ENCODE measurements around the gene SLC22A16. TPM values are rescaled to one million over a fixed set of nuclear protein-coding genes. Genes with fewer than 3 reads are reported as not detected.

Gene SLC22A16
- polyA plus RNA-seq, 1 donor (not counting 4 experiments of a cell fraction or from before 2014, with no cell fraction given), result not detected

DNA sequence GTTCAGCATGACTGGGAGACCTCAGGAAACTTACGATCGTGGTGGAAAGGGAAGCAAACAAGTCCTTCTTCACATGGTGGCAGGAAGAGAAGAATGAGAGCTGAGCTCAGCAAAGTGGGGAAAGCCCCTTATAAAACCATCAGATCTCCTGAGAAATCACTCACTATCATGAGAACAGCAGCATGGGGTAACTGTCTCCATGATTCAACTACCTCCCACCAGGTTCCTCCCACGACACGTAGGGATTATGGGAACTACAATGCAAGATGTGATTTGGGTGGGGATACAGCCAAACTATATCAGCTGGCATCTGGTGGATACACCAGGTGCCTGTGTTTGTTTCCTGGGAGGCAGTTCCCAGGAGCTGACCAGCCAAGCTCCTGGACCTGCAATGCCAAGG is 65.9 kb downstream of the SLC22A16 start:
- Histone ChIP-seq H3K36me3 (ENCODE audit: control insufficient read depth in 2 of 2, extremely low read depth in 1 of 2, insufficient read depth in 2 of 2, low read length in 2 of 2) (no peaks in the 10 kb centered on the region), H3K4me3 (ENCODE audit: control insufficient read depth in 2 of 3, extremely low read depth in 1 of 3, insufficient read depth in 2 of 3, low read depth in 1 of 3, low read length in 3 of 3) (no peak overlapping the region), H3K4me2 (ENCODE audit: control insufficient read depth, extremely low read depth, insufficient read depth, low read depth, low read length) (no peak overlapping the region), H3K9me3 (ENCODE audit: control insufficient read depth, low read depth, low read length) (no peaks in the 10 kb centered on the region), H3K9ac (ENCODE audit: control insufficient read depth, extremely low read depth, insufficient read depth, low read length) (no peak overlapping the region), H4K20me1 (ENCODE audit: control insufficient read depth, extremely low read depth, insufficient read depth, low read length) (no peaks in the 10 kb centered on the region), H3K27me3 (ENCODE audit: control insufficient read depth, extremely low read depth, insufficient read depth, low read length) (peaks cover 7% of the 10 kb centered on the region), H3K79me2 (ENCODE audit: control insufficient read depth, insufficient read depth, low read length) (no peaks in the 10 kb centered on the region), H3K4me1 (ENCODE audit: control insufficient read depth, extremely low read depth, insufficient read depth, low read length) (no peaks in the 10 kb centered on the region), H3K9me1 (ENCODE audit: control insufficient read depth, extremely low read depth, insufficient read depth, low read length) (no peaks in the 10 kb centered on the region), H3K27ac (ENCODE audit: control insufficient read depth, insufficient read depth, low read length) (no peak overlapping the region), H2AFZ (ENCODE audit: control insufficient read depth, low read length) (no peak overlapping the region)
- no peak for DNase-seq (ENCODE audit: low read depth, low spot score)
- dilution Hi-C loops (cut with MboI; ENCODE audit: extremely low pct_ligation_motif_present, low sequenced_read_pairs), result no loop called here
- FAIRE-seq, result no peak
- TF ChIP-seq EZH2 (IDR thresholded peaks at IDR 0.05; ENCODE audit: low read length), result no peak
- TF ChIP-seq, protein P1, sequence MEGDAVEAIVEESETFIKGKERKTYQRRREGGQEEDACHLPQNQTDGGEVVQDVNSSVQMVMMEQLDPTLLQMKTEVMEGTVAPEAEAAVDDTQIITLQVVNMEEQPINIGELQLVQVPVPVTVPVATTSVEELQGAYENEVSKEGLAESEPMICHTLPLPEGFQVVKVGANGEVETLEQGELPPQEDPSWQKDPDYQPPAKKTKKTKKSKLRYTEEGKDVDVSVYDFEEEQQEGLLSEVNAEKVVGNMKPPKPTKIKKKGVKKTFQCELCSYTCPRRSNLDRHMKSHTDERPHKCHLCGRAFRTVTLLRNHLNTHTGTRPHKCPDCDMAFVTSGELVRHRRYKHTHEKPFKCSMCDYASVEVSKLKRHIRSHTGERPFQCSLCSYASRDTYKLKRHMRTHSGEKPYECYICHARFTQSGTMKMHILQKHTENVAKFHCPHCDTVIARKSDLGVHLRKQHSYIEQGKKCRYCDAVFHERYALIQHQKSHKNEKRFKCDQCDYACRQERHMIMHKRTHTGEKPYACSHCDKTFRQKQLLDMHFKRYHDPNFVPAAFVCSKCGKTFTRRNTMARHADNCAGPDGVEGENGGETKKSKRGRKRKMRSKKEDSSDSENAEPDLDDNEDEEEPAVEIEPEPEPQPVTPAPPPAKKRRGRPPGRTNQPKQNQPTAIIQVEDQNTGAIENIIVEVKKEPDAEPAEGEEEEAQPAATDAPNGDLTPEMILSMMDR (optimal IDR thresholded peaks at IDR 0.05 in 1 of 3, IDR thresholded peaks at IDR 0.05 in 1 of 3, conservative IDR thresholded peaks at IDR 0.05 in 1 of 3; ENCODE audit: extremely low read depth in 1 of 3, insufficient read depth in 2 of 3, low read length in 3 of 3), result no peak

DNA sequence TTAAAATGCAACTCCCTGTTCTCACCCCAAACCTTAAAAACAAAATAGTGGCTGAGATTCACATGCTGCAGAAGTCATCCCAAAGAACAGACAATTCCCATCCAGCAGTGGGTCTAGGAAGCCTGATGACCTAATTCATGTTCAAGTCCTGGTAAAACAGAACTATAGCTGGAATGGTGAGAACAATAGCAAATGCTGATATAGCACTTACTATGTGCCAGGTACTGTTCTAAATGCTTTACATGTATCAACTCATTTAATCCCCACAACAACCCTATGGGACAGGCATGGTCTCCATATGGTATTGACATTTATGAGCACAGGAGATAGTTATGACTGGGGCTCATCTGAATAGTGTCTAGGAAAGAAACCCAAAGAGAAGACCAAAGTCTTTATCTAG is 66.6 kb downstream of the SLC22A16 start:
- no peak overlapping the region for H2AFZ ChIP-seq (ENCODE audit: control insufficient read depth, low read length)
- no peak for DNase-seq (ENCODE audit: low read depth, low spot score)
- no peak overlapping the region for H3K27ac ChIP-seq (ENCODE audit: control insufficient read depth, insufficient read depth, low read length)
- peaks cover 3% of the 10 kb centered on the region for H3K27me3 ChIP-seq (ENCODE audit: control insufficient read depth, extremely low read depth, insufficient read depth, low read length)
- TF ChIP-seq EZH2 (IDR thresholded peaks at IDR 0.05; ENCODE audit: low read length), result no peak
- TF ChIP-seq, protein P1 (optimal IDR thresholded peaks at IDR 0.05 in 1 of 3, IDR thresholded peaks at IDR 0.05 in 1 of 3, conservative IDR thresholded peaks at IDR 0.05 in 1 of 3; ENCODE audit: extremely low read depth in 1 of 3, insufficient read depth in 2 of 3, low read length in 3 of 3), result no peak
- H4K20me1 ChIP-seq (ENCODE audit: control insufficient read depth, extremely low read depth, insufficient read depth, low read length), result no peaks in the 10 kb centered on the region
- dilution Hi-C loops (cut with MboI; ENCODE audit: extremely low pct_ligation_motif_present, low sequenced_read_pairs), result no loop called here
- H3K4me1 ChIP-seq (ENCODE audit: control insufficient read depth, extremely low read depth, insufficient read depth, low read length), result no peaks in the 10 kb centered on the region
- no peaks in the 10 kb centered on the region for H3K9me1 ChIP-seq (ENCODE audit: control insufficient read depth, extremely low read depth, insufficient read depth, low read length)
- no peak overlapping the region for H3K4me2 ChIP-seq (ENCODE audit: control insufficient read depth, extremely low read depth, insufficient read depth, low read depth, low read length)
- H3K9ac ChIP-seq (ENCODE audit: control insufficient read depth, extremely low read depth, insufficient read depth, low read length), result no peak overlapping the region
- no peak for FAIRE-seq
- H3K9me3 ChIP-seq (ENCODE audit: control insufficient read depth, low read depth, low read length), result no peaks in the 10 kb centered on the region
- H3K36me3 ChIP-seq (ENCODE audit: control insufficient read depth in 2 of 2, extremely low read depth in 1 of 2, insufficient read depth in 2 of 2, low read length in 2 of 2), result no peaks in the 10 kb centered on the region
- H3K79me2 ChIP-seq (ENCODE audit: control insufficient read depth, insufficient read depth, low read length), result no peaks in the 10 kb centered on the region
- H3K4me3 ChIP-seq (ENCODE audit: control insufficient read depth in 2 of 3, extremely low read depth in 1 of 3, insufficient read depth in 2 of 3, low read depth in 1 of 3, low read length in 3 of 3), result no peak overlapping the region
